A673 (cell line): Measurements from ENCODE around the gene KCNJ8.

ENCODE experiments used
- CTCF ChIP-seq: fragments of 300-800, 200-600 bp; sonication (generic); conservative IDR thresholded peaks from 2 replicates; pipeline ENCODE4 v1.5.1; 2017; ENCODE audit warnings: low read depth, mild to moderate bottlenecking, antibody characterized with exemption, low read length, moderate library complexity, mixed read lengths
- EZH2 ChIP-seq: fragments of 200-600 bp; sonication (generic); IDR thresholded peaks from 2 replicates; pipeline ENCODE4 v1.6.1; 2017; ENCODE audit warnings: borderline replicate concordance, low read depth, mild to moderate bottlenecking, mixed read lengths, antibody characterized with exemption, low read length; ENCODE audit not compliant: poor library complexity, severe bottlenecking

- TF ChIP-seq CTCF (no peak), EZH2 (no peak)
Observed at GRCh38 chr12:21819236-21819635, 44.7 kb upstream of the KCNJ8 start.
